OCI-LY1 (cell line): ENCODE results near the gene SLC28A3.

Experiments
- EZH2 ChIP-seq: fragments of 200-600 bp; sonication (generic), shearing (Covaris generic); IDR thresholded peaks from 2 replicates; pipeline ENCODE4 v1.8.0; 2017; ENCODE audit warnings: borderline replicate concordance, mixed run types, mild to moderate bottlenecking, antibody characterized with exemption, low read length, moderate library complexity, mixed read lengths
- TF ChIP-seq, protein P1 (sequence below): fragments of 200-600 bp; sonication (generic), shearing (Covaris generic); IDR thresholded peaks from 2 replicates; pipeline ENCODE4 v1.5.1; 2017; ENCODE audit warnings: mild to moderate bottlenecking, antibody characterized with exemption, low read length, moderate library complexity, mixed read lengths

DNA sequence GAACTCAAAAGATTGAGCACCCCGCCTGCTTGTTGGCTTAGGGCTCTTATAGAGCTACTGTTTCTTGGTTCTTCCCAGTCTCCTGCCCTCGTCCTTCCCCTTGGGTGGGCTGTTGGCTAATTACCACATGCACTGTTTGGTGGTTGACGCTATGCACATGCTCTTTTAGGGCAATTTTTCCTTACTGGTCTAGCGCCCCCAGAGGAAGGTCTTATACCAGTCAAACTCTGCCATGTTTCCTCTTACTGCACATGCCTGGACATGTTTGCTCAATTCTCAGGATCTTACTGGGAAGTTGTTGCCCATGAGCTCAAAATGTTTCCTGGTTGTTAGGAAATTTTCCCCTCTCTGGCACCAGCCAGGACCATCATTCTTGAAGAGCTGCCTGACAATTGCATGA lies 101.9 kb downstream of the SLC28A3 start:
- TF ChIP-seq, protein P1, sequence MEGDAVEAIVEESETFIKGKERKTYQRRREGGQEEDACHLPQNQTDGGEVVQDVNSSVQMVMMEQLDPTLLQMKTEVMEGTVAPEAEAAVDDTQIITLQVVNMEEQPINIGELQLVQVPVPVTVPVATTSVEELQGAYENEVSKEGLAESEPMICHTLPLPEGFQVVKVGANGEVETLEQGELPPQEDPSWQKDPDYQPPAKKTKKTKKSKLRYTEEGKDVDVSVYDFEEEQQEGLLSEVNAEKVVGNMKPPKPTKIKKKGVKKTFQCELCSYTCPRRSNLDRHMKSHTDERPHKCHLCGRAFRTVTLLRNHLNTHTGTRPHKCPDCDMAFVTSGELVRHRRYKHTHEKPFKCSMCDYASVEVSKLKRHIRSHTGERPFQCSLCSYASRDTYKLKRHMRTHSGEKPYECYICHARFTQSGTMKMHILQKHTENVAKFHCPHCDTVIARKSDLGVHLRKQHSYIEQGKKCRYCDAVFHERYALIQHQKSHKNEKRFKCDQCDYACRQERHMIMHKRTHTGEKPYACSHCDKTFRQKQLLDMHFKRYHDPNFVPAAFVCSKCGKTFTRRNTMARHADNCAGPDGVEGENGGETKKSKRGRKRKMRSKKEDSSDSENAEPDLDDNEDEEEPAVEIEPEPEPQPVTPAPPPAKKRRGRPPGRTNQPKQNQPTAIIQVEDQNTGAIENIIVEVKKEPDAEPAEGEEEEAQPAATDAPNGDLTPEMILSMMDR = peak; percentile 78
- no peak for TF ChIP-seq EZH2
